ENCODE results near the gene BHLHA15. TPM values are rescaled to one million over a fixed set of nuclear protein-coding genes. Genes with fewer than 3 reads are reported as not detected.

Gene BHLHA15
- total RNA-seq, 1 experiment from 2014 or later: 5.2 TPM

DNA sequence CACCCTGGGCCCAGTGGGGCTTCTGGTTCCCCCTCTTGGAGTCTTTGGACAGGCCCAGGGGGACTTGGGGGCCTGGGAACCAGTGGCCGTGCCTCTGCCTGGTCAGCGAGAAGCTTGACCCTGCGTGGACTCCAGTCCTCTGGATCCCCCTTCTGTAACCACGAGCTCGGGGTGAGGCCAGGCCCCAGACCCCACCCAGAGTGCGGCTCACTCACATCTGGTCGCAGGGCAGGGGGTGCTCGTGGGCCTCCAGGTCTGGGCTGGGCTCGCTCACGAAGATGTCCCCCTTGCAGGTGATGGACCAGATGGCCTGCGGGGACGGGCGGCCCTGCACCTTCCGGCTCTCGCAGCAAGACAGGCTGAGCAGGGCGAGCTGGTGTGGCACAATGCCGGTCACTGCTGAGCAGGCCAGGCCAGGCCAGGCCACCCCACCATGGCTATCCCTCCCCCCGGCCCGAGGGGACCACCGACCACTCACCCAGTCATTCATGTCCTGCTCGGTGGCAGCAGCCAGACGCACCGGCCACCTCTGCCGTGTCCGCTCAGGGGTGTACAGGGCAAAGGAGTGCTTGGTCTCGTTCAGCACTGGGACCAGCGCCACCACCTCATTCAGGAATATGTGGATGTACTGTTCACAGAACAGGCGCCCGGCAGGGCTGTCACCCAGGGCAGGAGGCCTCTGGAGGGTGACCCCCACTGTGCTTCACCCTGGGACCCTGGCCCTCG lies 19.7 kb downstream of the BHLHA15 start:
- Histone ChIP-seq H3K79me2 (ENCODE audit: insufficient read depth, low read length) (no peaks in the 10 kb centered on the region), H3K36me3 (ENCODE audit: control insufficient read depth in 1 of 2, insufficient read depth in 2 of 2, low read length in 2 of 2) (no peaks in the 10 kb centered on the region), H4K20me1 (ENCODE audit: insufficient read depth) (no peaks in the 10 kb centered on the region), H3K4me2 (ENCODE audit: low read length) (no peak overlapping the region), H3K9me2 (ENCODE audit: insufficient read depth) (no peaks in the 10 kb centered on the region), H3K9me3 (ENCODE audit: control insufficient read depth in 1 of 2, insufficient read depth in 1 of 2, low read depth in 1 of 2, low read length in 2 of 2) (no peaks in the 10 kb centered on the region), H2AFZ (ENCODE audit: low read depth, low read length, poor library complexity, severe bottlenecking) (no peak overlapping the region), H3K9ac (ENCODE audit: low read length) (no peak overlapping the region), H3K4me3 (replicated peaks in 1 of 2; ENCODE audit: low read depth in 1 of 2, low read length in 2 of 2) (no peak overlapping the region), H3K27me3 (ENCODE audit: insufficient read depth, low read length) (no peaks in the 10 kb centered on the region), H3K27ac (ENCODE audit: low read depth, low read length) (no peak overlapping the region), H3K4me1 (ENCODE audit: control insufficient read depth in 1 of 2, insufficient read depth in 2 of 2, low read length in 2 of 2) (no peaks in the 10 kb centered on the region)
- POLR2A ChIA-PET: no interaction called here
- TF ChIP-seq ELF1 (IDR thresholded peaks at IDR 0.05; ENCODE audit: borderline replicate concordance, low read depth) (no peak), SP1 (IDR thresholded peaks at IDR 0.05; ENCODE audit: low read depth) (no peak), YY1 (IDR thresholded peaks at IDR 0.05; ENCODE audit: extremely low read depth, insufficient replicate concordance, low read depth, low read length) (no peak), CBX3 (IDR thresholded peaks at IDR 0.05; ENCODE audit: low read depth) (no peak), SIN3A (IDR thresholded peaks at IDR 0.05; ENCODE audit: low read depth) (no peak), ZNF274 (IDR thresholded peaks at IDR 0.05; ENCODE audit: low read depth, low read length) (no peak)
- TF ChIP-seq, protein P1, sequence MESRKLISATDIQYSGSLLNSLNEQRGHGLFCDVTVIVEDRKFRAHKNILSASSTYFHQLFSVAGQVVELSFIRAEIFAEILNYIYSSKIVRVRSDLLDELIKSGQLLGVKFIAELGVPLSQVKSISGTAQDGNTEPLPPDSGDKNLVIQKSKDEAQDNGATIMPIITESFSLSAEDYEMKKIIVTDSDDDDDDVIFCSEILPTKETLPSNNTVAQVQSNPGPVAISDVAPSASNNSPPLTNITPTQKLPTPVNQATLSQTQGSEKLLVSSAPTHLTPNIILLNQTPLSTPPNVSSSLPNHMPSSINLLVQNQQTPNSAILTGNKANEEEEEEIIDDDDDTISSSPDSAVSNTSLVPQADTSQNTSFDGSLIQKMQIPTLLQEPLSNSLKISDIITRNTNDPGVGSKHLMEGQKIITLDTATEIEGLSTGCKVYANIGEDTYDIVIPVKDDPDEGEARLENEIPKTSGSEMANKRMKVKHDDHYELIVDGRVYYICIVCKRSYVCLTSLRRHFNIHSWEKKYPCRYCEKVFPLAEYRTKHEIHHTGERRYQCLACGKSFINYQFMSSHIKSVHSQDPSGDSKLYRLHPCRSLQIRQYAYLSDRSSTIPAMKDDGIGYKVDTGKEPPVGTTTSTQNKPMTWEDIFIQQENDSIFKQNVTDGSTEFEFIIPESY (IDR thresholded peaks at IDR 0.05; ENCODE audit: extremely low read depth, insufficient replicate concordance, low read length): no peak
- TF ChIP-seq, protein P2, sequence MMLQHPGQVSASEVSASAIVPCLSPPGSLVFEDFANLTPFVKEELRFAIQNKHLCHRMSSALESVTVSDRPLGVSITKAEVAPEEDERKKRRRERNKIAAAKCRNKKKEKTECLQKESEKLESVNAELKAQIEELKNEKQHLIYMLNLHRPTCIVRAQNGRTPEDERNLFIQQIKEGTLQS (IDR thresholded peaks at IDR 0.05): no peak
- TF ChIP-seq, protein P3, sequence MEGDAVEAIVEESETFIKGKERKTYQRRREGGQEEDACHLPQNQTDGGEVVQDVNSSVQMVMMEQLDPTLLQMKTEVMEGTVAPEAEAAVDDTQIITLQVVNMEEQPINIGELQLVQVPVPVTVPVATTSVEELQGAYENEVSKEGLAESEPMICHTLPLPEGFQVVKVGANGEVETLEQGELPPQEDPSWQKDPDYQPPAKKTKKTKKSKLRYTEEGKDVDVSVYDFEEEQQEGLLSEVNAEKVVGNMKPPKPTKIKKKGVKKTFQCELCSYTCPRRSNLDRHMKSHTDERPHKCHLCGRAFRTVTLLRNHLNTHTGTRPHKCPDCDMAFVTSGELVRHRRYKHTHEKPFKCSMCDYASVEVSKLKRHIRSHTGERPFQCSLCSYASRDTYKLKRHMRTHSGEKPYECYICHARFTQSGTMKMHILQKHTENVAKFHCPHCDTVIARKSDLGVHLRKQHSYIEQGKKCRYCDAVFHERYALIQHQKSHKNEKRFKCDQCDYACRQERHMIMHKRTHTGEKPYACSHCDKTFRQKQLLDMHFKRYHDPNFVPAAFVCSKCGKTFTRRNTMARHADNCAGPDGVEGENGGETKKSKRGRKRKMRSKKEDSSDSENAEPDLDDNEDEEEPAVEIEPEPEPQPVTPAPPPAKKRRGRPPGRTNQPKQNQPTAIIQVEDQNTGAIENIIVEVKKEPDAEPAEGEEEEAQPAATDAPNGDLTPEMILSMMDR (IDR thresholded peaks at IDR 0.05 in 2 of 3, conservative IDR thresholded peaks at IDR 0.05 in 1 of 3; ENCODE audit: borderline replicate concordance in 1 of 3, insufficient read depth in 1 of 3, low read depth in 2 of 3, low read length in 2 of 3): no peak
- CTCF ChIA-PET: no interaction called here
- DNase-seq (ENCODE audit: low read depth, low spot score) (no peak), ATAC-seq (no peak)
- RAD21 ChIA-PET (ENCODE audit: low non-redundant PET in 1 of 2, low total read pairs in 2 of 2, uncharacterized antibody in 2 of 2, unreplicated experiment in 2 of 2): no interaction called here
- no TSS peak for BruUV-seq (replicated peaks)
- intact Hi-C loops (cut with micrococcal nuclease): no loop called here
